Spinal cord (tissue), 10 donors: Measurements from ENCODE around the gene MAP3K5. TPM values are rescaled to one million over a fixed set of nuclear protein-coding genes. Genes with fewer than 3 reads are reported as not detected.
"Not testable (repeated sequence)": the region's sequence is repeated elsewhere in the genome, so short reads cannot be mapped to it uniquely, and the experiment has no call there.

ENCODE experiments used
- DNase-seq, 6 donors: peaks; one replicate each; pipeline versions ENCODE4 v3.0.0 to v3.0.0-alpha.2; 2013 to 2015; ENCODE audit warnings: low spot score in 6 of 6, low read depth in 4 of 6
- H3K27ac ChIP-seq: one replicate; pipeline ENCODE4 v1.5.1; 2013; ENCODE audit warnings: low read depth, low read length, control low read depth
- H3K27me3 ChIP-seq: one replicate; pipeline ENCODE4 v1.6.1; 2013; ENCODE audit warnings: low read length; ENCODE audit not compliant: control insufficient read depth, insufficient read depth
- H3K36me3 ChIP-seq: one replicate; pipeline ENCODE4 v1.6.1; 2013; ENCODE audit warnings: low read length; ENCODE audit not compliant: control insufficient read depth, insufficient read depth
- H3K4me1 ChIP-seq: one replicate; pipeline ENCODE4 v1.6.1; 2013; ENCODE audit warnings: low read length; ENCODE audit not compliant: control insufficient read depth, insufficient read depth
- H3K4me3 ChIP-seq: one replicate; pipeline ENCODE4 v1.5.1; 2013; ENCODE audit warnings: low read depth, low read length, control low read depth
- H3K9me3 ChIP-seq: one replicate; pipeline ENCODE4 v1.6.1; 2013; ENCODE audit warnings: low read length; ENCODE audit not compliant: control insufficient read depth, insufficient read depth
- WGBS: methylation state at CpG from one replicate; pipeline ENCODE4 v1.1.5; 2013; ENCODE audit warnings: missing lambda C conversion rate; ENCODE audit not compliant: insufficient coverage; 5-methylcytosine and 5-hydroxymethylcytosine counted together
- polyA plus RNA-seq, 2 donors: library from polyadenylated mRNA; unstranded; fragments of 120-200 nt; gene quantifications; one replicate each; pipeline ENCODE4 v1.2.1, GENCODE V29; 2013; ENCODE audit not compliant: insufficient read length in 2 of 2
- total RNA-seq, 2 donors: library from RNA; depleted of rRNA in 1 of 2; stranded (reverse); fragments of 120-200 nt in 1 of 2; fragments of >200 nt in 1 of 2; gene quantifications; one replicate each; pipeline versions ENCODE4 v1.2.3 to v1.2.4, GENCODE V29; 2013 to 2014
- donor health status: healthy.

Gene MAP3K5
- total and polyA plus RNA-seq, 4 donors: 8.5 to 26.9 (median 9.7) TPM

GRCh38 chr6:136585523-136585922 lies 206.8 kb downstream of the MAP3K5 start:
- not testable (repeated sequence) for H3K36me3 ChIP-seq, H3K4me3 ChIP-seq, DNase-seq, H3K27ac ChIP-seq, H3K9me3 ChIP-seq, H3K4me1 ChIP-seq, H3K27me3 ChIP-seq
- WGBS: 83% methylated on average over 1 of the region's 2 CpGs

GRCh38 chr6:136584290-136584689 lies 208.0 kb downstream of the MAP3K5 start:
- WGBS: 83% methylated on average over 3 of the region's 5 CpGs
- H3K27ac ChIP-seq: not testable (repeated sequence)

GRCh38 chr6:136582711-136583471 lies 209.4 kb downstream of the MAP3K5 start:
- DNase-seq: peak in 5 of 6 donors; percentile 15 to 79 (median 36)
- WGBS: no CpG with 5 or more reads among the region's 3 CpGs
- Histone ChIP-seq H3K36me3 (no peaks in the 10 kb centered on the region), H3K27me3 (no peaks in the 10 kb centered on the region), H3K27ac (no peak overlapping the region), H3K9me3 (no peaks in the 10 kb centered on the region), H3K4me3 (no peak overlapping the region), H3K4me1 (no peaks in the 10 kb centered on the region)

More at GRCh38 chr6:136584290-136584689, 208.0 kb downstream of the MAP3K5 start:
- DNase-seq, H3K4me1 ChIP-seq, H3K36me3 ChIP-seq, H3K9me3 ChIP-seq, H3K27me3 ChIP-seq, H3K4me3 ChIP-seq: not testable (repeated sequence)

GRCh38 chr6:136579800-136580199 lies 212.5 kb downstream of the MAP3K5 start:
- Histone ChIP-seq H3K9me3 (no peaks in the 10 kb centered on the region), H3K36me3 (no peaks in the 10 kb centered on the region), H3K27ac (no peak overlapping the region), H3K27me3 (no peaks in the 10 kb centered on the region), H3K4me3 (no peak overlapping the region), H3K4me1 (no peaks in the 10 kb centered on the region)
- no peak for DNase-seq
- no CpG with 5 or more reads among the region's 2 CpGs for WGBS

DNA sequence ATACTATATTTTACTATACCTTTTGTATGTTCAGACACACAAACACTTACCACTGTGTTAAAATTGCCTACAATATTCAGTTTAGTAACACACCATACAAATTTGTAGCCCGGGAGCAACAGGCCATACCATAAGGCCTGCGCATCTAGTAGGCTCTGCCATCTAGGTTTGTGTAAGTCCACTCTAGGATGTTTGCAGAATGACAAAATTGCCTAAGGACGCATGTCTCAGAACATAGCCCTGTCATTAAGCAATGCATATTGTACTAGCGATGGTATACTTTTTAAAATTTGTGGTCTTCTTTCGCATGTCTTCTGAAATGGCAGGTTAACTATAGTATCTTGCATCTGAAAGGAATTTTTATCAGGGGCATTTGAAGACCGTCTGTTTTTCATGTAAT lies 215.5 kb downstream of the MAP3K5 start:
- WGBS: 93% methylated on average over 3 of the region's 6 CpGs
- H3K36me3 ChIP-seq: no peaks in the 10 kb centered on the region
- H3K4me1 ChIP-seq: no peaks in the 10 kb centered on the region
- no peaks in the 10 kb centered on the region for H3K9me3 ChIP-seq
- no peak overlapping the region for H3K4me3 ChIP-seq
- DNase-seq: no peak
- no peaks in the 10 kb centered on the region for H3K27me3 ChIP-seq
- H3K27ac ChIP-seq: no peak overlapping the region

DNA sequence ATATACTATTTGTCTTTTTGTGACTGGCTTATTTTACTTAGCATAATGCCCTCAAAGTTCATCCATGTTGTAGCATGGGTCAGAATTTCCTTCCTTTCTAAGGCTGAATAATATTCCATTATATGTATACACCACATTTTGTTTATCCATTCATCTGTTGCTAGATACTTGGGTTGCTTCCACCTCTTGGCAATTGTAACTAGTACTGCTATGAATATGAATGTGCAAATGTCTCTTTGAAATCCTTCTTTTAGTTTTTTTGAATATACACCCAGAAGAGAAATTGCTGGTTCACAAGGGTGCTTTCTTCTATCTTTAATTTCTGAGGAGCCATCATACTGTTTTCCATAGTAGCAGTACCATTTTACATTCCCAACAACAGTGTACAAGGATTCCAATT lies 220.8 kb downstream of the MAP3K5 start:
- H3K4me3 ChIP-seq: no peak overlapping the region
- no peaks in the 10 kb centered on the region for H3K27me3 ChIP-seq
- peaks cover 5% of the 10 kb centered on the region for H3K9me3 ChIP-seq
- H3K36me3 ChIP-seq: no peaks in the 10 kb centered on the region
- peak in 1 of 6 donors; percentile 51 for DNase-seq
- no peak overlapping the region for H3K27ac ChIP-seq
- H3K4me1 ChIP-seq: no peaks in the 10 kb centered on the region

- H3K27me3 ChIP-seq: no peaks in the 10 kb centered on the region
- DNase-seq: no peak
- no peaks in the 10 kb centered on the region for H3K4me1 ChIP-seq
- WGBS: no CpG with 5 or more reads among the region's 5 CpGs
- H3K9me3 ChIP-seq: peaks cover 5% of the 10 kb centered on the region
- no peak overlapping the region for H3K4me3 ChIP-seq
- H3K27ac ChIP-seq: no peak overlapping the region
- no peaks in the 10 kb centered on the region for H3K36me3 ChIP-seq
These were observed 221.2 kb downstream of the MAP3K5 start for GRCh38 chr6:136571065-136571464.

- WGBS: 100% methylated on average over 1 of the region's 3 CpGs
These were observed 224.1 kb downstream of the MAP3K5 start for GRCh38 chr6:136568129-136568528.

GRCh38 chr6:136567688-136568087 lies 224.6 kb downstream of the MAP3K5 start:
- H3K4me1 ChIP-seq: no peaks in the 10 kb centered on the region
- no peak overlapping the region for H3K27ac ChIP-seq
- no CpG with 5 or more reads among the region's 4 CpGs for WGBS
- H3K27me3 ChIP-seq: no peaks in the 10 kb centered on the region
- no peaks in the 10 kb centered on the region for H3K36me3 ChIP-seq
- DNase-seq: no peak
- peaks cover 5% of the 10 kb centered on the region for H3K9me3 ChIP-seq
- H3K4me3 ChIP-seq: no peak overlapping the region

More at GRCh38 chr6:136568129-136568528, 224.1 kb downstream of the MAP3K5 start:
- DNase-seq: no peak
- no peak overlapping the region for H3K27ac ChIP-seq
- H3K9me3 ChIP-seq: peaks cover 5% of the 10 kb centered on the region
- H3K36me3 ChIP-seq: no peaks in the 10 kb centered on the region
- no peak overlapping the region for H3K4me3 ChIP-seq
- no peaks in the 10 kb centered on the region for H3K27me3 ChIP-seq
- H3K4me1 ChIP-seq: no peaks in the 10 kb centered on the region

DNA sequence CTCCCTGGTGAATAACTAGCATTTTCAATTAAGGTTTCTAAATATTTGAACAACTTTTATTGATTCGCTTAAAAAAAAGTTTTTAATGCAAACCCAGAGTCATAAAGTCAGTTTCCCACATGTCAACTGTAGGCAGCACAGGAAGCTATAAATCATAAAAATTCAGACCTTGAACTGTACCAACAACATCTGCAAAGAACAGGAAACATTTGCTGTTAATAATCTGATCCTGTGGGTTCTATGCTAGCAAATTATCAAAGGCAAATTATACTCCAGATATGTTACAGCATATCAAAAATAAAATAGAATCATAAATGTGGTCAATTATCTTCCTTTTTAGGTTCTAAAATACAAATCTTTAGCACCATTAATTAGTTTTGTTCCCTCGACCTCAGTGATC lies 225.4 kb downstream of the MAP3K5 start:
- 100% methylated on average over 1 of the region's 2 CpGs for WGBS
- Histone ChIP-seq H3K4me1 (no peaks in the 10 kb centered on the region), H3K27ac (no peak overlapping the region), H3K27me3 (no peaks in the 10 kb centered on the region), H3K36me3 (no peaks in the 10 kb centered on the region), H3K4me3 (no peak overlapping the region), H3K9me3 (peaks cover 5% of the 10 kb centered on the region)
- DNase-seq: no peak
